CD14-positive monocyte (primary cell): Measurements from ENCODE around the gene PTPRD. TPM values are rescaled to one million over a fixed set of nuclear protein-coding genes. Genes with fewer than 3 reads are reported as not detected.

Experiments used
- DNase-seq, 3 donors: peaks; one replicate each; pipeline ENCODE4 v3.0.0-alpha.2; 2011 to 2022
- H2AFZ ChIP-seq: 2 replicates; pipeline ENCODE4 v1.6.0; 2012; ENCODE audit warnings: mild to moderate bottlenecking, low read depth, low read length, inconsistent platforms; ENCODE audit not compliant: insufficient read depth, poor library complexity, severe bottlenecking
- H3K27ac ChIP-seq, 2 donors: 1 replicate in 1 of 2; 2 replicates in 1 of 2; pipeline ENCODE4 v1.5.1; 2012 to 2013; ENCODE audit warnings: low read length in 2 of 2, control low read depth in 1 of 2, inconsistent platforms in 1 of 2, low read depth in 1 of 2, mild to moderate bottlenecking in 1 of 2
- H3K27me3 ChIP-seq, 2 donors: one replicate each; pipeline versions ENCODE4 v1.6.0 to v1.6.1; 2011 to 2013; ENCODE audit warnings: low read length in 2 of 2; ENCODE audit not compliant: control insufficient read depth in 2 of 2, insufficient read depth in 2 of 2
- H3K36me3 ChIP-seq, 2 donors: replicated peaks in 1 of 2; 1 replicate in 1 of 2; 2 replicates in 1 of 2; pipeline versions ENCODE4 v1.5.1 to v1.6.1; 2012 to 2013; ENCODE audit warnings: low read length in 2 of 2, control low read depth in 1 of 2, inconsistent platforms in 1 of 2, mild to moderate bottlenecking in 1 of 2; ENCODE audit not compliant: insufficient read depth in 2 of 2, control insufficient read depth in 1 of 2
- H3K4me1 ChIP-seq, 2 donors: 1 replicate in 1 of 2; 2 replicates in 1 of 2; pipeline versions ENCODE4 v1.5.1 to v1.6.1; 2012 to 2013; ENCODE audit warnings: low read length in 2 of 2, control low read depth in 1 of 2, inconsistent platforms in 1 of 2, mild to moderate bottlenecking in 1 of 2, moderate library complexity in 1 of 2; ENCODE audit not compliant: insufficient read depth in 2 of 2, control insufficient read depth in 1 of 2
- H3K4me2 ChIP-seq: replicated peaks from 2 replicates; pipeline ENCODE3; 2012; ENCODE audit warnings: low read length, moderate library complexity, mild to moderate bottlenecking; ENCODE audit not compliant: poor library complexity, severe bottlenecking; ENCODE audit errors: extremely low read depth
- H3K4me3 ChIP-seq, 3 experiments: fragments of 200-600 bp in 1 of 3; sonication (generic) in 1 of 3; replicated peaks in 1 of 3; 1 replicate in 2 of 3; 2 replicates in 1 of 3; pipeline ENCODE4 v1.5.1; 2011 to 2013; ENCODE audit warnings: low read length in 3 of 3, mild to moderate bottlenecking in 3 of 3, control low read depth in 2 of 3, low read depth in 2 of 3, inconsistent platforms in 1 of 3, moderate library complexity in 1 of 3
- H3K79me2 ChIP-seq: 2 replicates; pipeline ENCODE4 v1.6.0; 2012; ENCODE audit warnings: mild to moderate bottlenecking, control low read depth, inconsistent platforms, low read length, moderate library complexity; ENCODE audit not compliant: insufficient read depth
- H3K9ac ChIP-seq: 2 replicates; pipeline ENCODE4 v1.6.0; 2017; ENCODE audit warnings: low read length, mild to moderate bottlenecking; ENCODE audit not compliant: insufficient read depth, poor library complexity, severe bottlenecking
- H3K9me3 ChIP-seq, 2 donors: replicated peaks in 1 of 2; 1 replicate in 1 of 2; 2 replicates in 1 of 2; pipeline versions ENCODE4 v1.5.1 to v1.6.1; 2012 to 2013; ENCODE audit warnings: low read length in 2 of 2, control low read depth in 1 of 2; ENCODE audit not compliant: control insufficient read depth in 1 of 2, insufficient read depth in 1 of 2
- H4K20me1 ChIP-seq: 2 replicates; pipeline ENCODE4 v1.6.0; 2012; ENCODE audit warnings: mild to moderate bottlenecking, low read length, control low read depth, moderate library complexity; ENCODE audit not compliant: insufficient read depth
- H3K27ac Mint-ChIP-seq, 7 donors: one replicate each; pipeline ENCODE4 v1.8.0; 2020; ENCODE audit warnings: mild to moderate bottlenecking in 7 of 7, mixed read lengths in 7 of 7, moderate library complexity in 6 of 7, inconsistent platforms in 2 of 7
- H3K27me3 Mint-ChIP-seq, 3 donors: one replicate each; pipeline ENCODE4 v1.8.0; 2021 to 2022; ENCODE audit warnings: low read depth in 3 of 3, mild to moderate bottlenecking in 3 of 3, mixed read lengths in 3 of 3, moderate library complexity in 3 of 3, inconsistent platforms in 1 of 3
- H3K36me3 Mint-ChIP-seq, 2 donors: one replicate each; pipeline ENCODE4 v1.8.0; 2020; ENCODE audit warnings: mixed read lengths in 2 of 2, inconsistent platforms in 1 of 2, mild to moderate bottlenecking in 1 of 2
- H3K4me1 Mint-ChIP-seq: one replicate; pipeline ENCODE4 v1.8.0; 2020; ENCODE audit warnings: mild to moderate bottlenecking, mixed read lengths
- H3K4me3 Mint-ChIP-seq, 2 donors: one replicate each; pipeline ENCODE4 v1.8.0; 2020; ENCODE audit warnings: mild to moderate bottlenecking in 2 of 2, mixed read lengths in 2 of 2, moderate library complexity in 1 of 2
- H3K9me3 Mint-ChIP-seq, 7 donors: one replicate each; pipeline ENCODE4 v1.8.0; 2020 to 2022; ENCODE audit warnings: mixed read lengths in 7 of 7, mild to moderate bottlenecking in 6 of 7, moderate library complexity in 6 of 7, inconsistent platforms in 2 of 7
- WGBS: methylation state at CpG from one replicate; pipeline ENCODE4 v1.1.5; 2013; ENCODE audit warnings: missing lambda C conversion rate; ENCODE audit not compliant: insufficient coverage; 5-methylcytosine and 5-hydroxymethylcytosine counted together
- intact Hi-C, 2 donors: fragments of 100-400 bp; cut with micrococcal nuclease; formaldehyde crosslinking; loops; one replicate each; pipeline versions ENCODE4 v1.15.0 to v1.15.1; 2023
- polyA plus RNA-seq, 3 donors: library from polyadenylated mRNA; depleted of rRNA in 1 of 3; unstranded in 2 of 3; stranded (reverse) in 1 of 3; fragments of 300-500 nt in 2 of 3; fragments of >200 nt in 1 of 3; fragmentation: Illumina TruSeq in 2 of 3; gene quantifications; 1 replicate in 2 of 3; 2 replicates in 1 of 3; pipeline ENCODE4 v1.2.3, GENCODE V29; 2012 to 2021
- TF ChIP-seq, protein P1 (sequence below): fragments of 200-600 bp; IDR thresholded peaks from one replicate; pipeline ENCODE4 v1.8.0; 2022; ENCODE audit warnings: antibody characterized with exemption, mild to moderate bottlenecking

Gene PTPRD
- polyA plus RNA-seq, 3 donors, result not detected

DNA sequence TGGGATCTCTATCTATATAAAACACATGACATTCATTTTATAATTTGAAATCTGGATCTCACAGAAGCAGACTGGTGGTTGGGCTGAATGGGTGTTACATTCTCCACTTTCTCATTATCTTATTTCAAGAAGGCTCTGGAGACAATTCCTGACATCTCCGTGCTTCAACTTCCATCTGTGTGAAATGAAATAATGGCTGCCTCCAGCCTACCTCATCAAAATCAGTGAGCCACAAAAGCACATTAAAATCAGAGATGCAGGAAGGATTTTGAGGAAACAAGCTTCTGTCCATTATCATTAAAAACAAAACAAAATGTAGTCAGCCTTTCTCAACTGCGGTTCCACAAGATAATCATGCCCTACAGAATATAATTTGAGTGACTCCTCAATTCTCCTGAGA is 1854.9 kb downstream of the PTPRD start:
- H3K27ac Mint-ChIP-seq, result no peak overlapping the region
- DNase-seq, result no peak
- Histone ChIP-seq H4K20me1 (no peaks in the 10 kb centered on the region), H3K9me3 (no peaks in the 10 kb centered on the region), H3K27ac (no peak overlapping the region), H3K4me3 (no peak overlapping the region), H3K36me3 (no peaks in the 10 kb centered on the region), H3K4me1 (no peaks in the 10 kb centered on the region), H2AFZ (no peak overlapping the region), H3K4me2 (no peak overlapping the region), H3K9ac (no peak overlapping the region), H3K27me3 (no peaks in the 10 kb centered on the region), H3K79me2 (no peaks in the 10 kb centered on the region)
- H3K4me1 Mint-ChIP-seq, result peaks cover 5% of the 10 kb centered on the region
- H3K9me3 Mint-ChIP-seq, result peaks cover 0 to 3% (median 0%) of the 10 kb centered on the region in 7 donors
- intact Hi-C loops, result no loop called here
- no CpG with 5 or more reads among the region's 2 CpGs for WGBS
- H3K36me3 Mint-ChIP-seq, result no peaks in the 10 kb centered on the region
- TF ChIP-seq, protein P1, sequence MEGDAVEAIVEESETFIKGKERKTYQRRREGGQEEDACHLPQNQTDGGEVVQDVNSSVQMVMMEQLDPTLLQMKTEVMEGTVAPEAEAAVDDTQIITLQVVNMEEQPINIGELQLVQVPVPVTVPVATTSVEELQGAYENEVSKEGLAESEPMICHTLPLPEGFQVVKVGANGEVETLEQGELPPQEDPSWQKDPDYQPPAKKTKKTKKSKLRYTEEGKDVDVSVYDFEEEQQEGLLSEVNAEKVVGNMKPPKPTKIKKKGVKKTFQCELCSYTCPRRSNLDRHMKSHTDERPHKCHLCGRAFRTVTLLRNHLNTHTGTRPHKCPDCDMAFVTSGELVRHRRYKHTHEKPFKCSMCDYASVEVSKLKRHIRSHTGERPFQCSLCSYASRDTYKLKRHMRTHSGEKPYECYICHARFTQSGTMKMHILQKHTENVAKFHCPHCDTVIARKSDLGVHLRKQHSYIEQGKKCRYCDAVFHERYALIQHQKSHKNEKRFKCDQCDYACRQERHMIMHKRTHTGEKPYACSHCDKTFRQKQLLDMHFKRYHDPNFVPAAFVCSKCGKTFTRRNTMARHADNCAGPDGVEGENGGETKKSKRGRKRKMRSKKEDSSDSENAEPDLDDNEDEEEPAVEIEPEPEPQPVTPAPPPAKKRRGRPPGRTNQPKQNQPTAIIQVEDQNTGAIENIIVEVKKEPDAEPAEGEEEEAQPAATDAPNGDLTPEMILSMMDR, result no peak
- no peaks in the 10 kb centered on the region for H3K27me3 Mint-ChIP-seq
- no peak overlapping the region for H3K4me3 Mint-ChIP-seq

DNA sequence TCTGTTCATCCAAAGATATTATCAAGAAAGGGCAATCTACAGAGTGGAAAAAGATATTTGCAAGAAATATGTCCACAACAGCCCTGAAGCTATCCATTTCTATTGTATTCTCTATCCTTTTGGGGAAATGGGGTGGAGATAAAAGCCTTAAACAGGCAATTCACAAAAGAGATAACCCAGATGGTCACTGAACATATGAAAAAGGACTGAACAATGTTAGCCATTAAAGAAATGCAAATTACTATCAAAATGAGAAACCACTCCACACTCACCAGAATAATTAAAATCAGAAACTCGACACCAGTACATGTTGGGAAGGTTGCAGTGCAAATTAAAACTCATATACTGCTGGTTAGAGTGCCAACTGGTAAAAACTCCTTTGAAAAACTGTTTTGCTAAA is 1858.1 kb downstream of the PTPRD start:
- Histone ChIP-seq H3K9ac (no peak overlapping the region), H3K4me2 (no peak overlapping the region), H3K79me2 (no peaks in the 10 kb centered on the region), H3K36me3 (no peaks in the 10 kb centered on the region), H2AFZ (no peak overlapping the region), H3K27me3 (no peaks in the 10 kb centered on the region), H3K27ac (no peak overlapping the region), H3K9me3 (no peaks in the 10 kb centered on the region), H3K4me1 (no peaks in the 10 kb centered on the region), H3K4me3 (no peak overlapping the region), H4K20me1 (no peaks in the 10 kb centered on the region)
- DNase-seq, result no peak
- H3K4me3 Mint-ChIP-seq, result no peak overlapping the region
- TF ChIP-seq, protein P1, result no peak
- intact Hi-C loops, result no loop called here
- WGBS, result no CpG with 5 or more reads among the region's 1 CpG
- peaks cover 0 to 3% (median 0%) of the 10 kb centered on the region in 3 donors for H3K27me3 Mint-ChIP-seq
- H3K9me3 Mint-ChIP-seq, result peaks cover 0 to 4% (median 0%) of the 10 kb centered on the region in 7 donors
- no peak overlapping the region for H3K27ac Mint-ChIP-seq
- no peaks in the 10 kb centered on the region for H3K4me1 Mint-ChIP-seq
- no peaks in the 10 kb centered on the region for H3K36me3 Mint-ChIP-seq
